Osteoblast (primary cell): ENCODE data around the gene SLC22A17. TPM values are rescaled to one million over a fixed set of nuclear protein-coding genes. Genes with fewer than 3 reads are reported as not detected.

Source experiments
- DNase-seq: peaks from one replicate; pipeline ENCODE4 v3.0.0; 2011; ENCODE audit warnings: low spot score, mixed read lengths; ENCODE audit not compliant: insufficient read length; ENCODE audit errors: missing footprints
- H2AFZ ChIP-seq: 2 replicates; pipeline ENCODE4 v1.6.0; 2011; ENCODE audit warnings: mild to moderate bottlenecking, low read length
- H3K27ac ChIP-seq: 2 replicates; pipeline ENCODE4 v1.5.1; 2011; ENCODE audit warnings: mild to moderate bottlenecking, low read depth, low read length, moderate library complexity
- H3K27me3 ChIP-seq: 2 replicates; pipeline ENCODE4 v1.6.0; 2012; ENCODE audit warnings: mild to moderate bottlenecking, control low read depth, inconsistent platforms, low read length, moderate library complexity; ENCODE audit not compliant: insufficient read depth
- H3K36me3 ChIP-seq: 2 replicates; pipeline ENCODE4 v1.5.1; 2011; ENCODE audit warnings: mild to moderate bottlenecking, low read length, control low read depth, moderate library complexity; ENCODE audit not compliant: insufficient read depth
- H3K4me1 ChIP-seq: 2 replicates; pipeline ENCODE4 v1.5.1; 2011; ENCODE audit warnings: mild to moderate bottlenecking, low read length, control low read depth, moderate library complexity; ENCODE audit not compliant: insufficient read depth
- H3K4me2 ChIP-seq: 2 replicates; pipeline ENCODE4 v1.6.0; 2011; ENCODE audit warnings: mild to moderate bottlenecking, low read length; ENCODE audit not compliant: insufficient read depth
- H3K4me3 ChIP-seq: fragments of 200-600 bp; sonication (generic); 3 replicates; pipeline ENCODE4 v1.5.1; 2012; ENCODE audit warnings: mild to moderate bottlenecking, low read length, inconsistent platforms; ENCODE audit not compliant: insufficient read depth
- H3K79me2 ChIP-seq: 2 replicates; pipeline ENCODE4 v1.6.0; 2012; ENCODE audit warnings: mild to moderate bottlenecking, low read length, control low read depth, inconsistent platforms; ENCODE audit not compliant: insufficient read depth
- H3K9me3 ChIP-seq: 2 replicates; pipeline ENCODE4 v1.5.1; 2011; ENCODE audit warnings: low read depth, low read length, control low read depth
- H4K20me1 ChIP-seq: 2 replicates; pipeline ENCODE4 v1.6.0; 2012; ENCODE audit warnings: mild to moderate bottlenecking, low read length, control low read depth; ENCODE audit not compliant: insufficient read depth
- total RNA-seq: library from RNA; depleted of rRNA; stranded (reverse); fragments of >200 nt; gene quantifications from 2 replicates; pipeline ENCODE4 v1.2.3, GENCODE V29; 2012
- TF ChIP-seq, protein P1 (sequence below): IDR thresholded peaks from 2 replicates; pipeline ENCODE4 v1.5.1; 2011; ENCODE audit warnings: mild to moderate bottlenecking, low read depth, low read length, moderate library complexity; ENCODE audit errors: extremely low read depth

SLC22A17 gene
- total RNA-seq, 1 donor, result 18.1 TPM

DNA sequence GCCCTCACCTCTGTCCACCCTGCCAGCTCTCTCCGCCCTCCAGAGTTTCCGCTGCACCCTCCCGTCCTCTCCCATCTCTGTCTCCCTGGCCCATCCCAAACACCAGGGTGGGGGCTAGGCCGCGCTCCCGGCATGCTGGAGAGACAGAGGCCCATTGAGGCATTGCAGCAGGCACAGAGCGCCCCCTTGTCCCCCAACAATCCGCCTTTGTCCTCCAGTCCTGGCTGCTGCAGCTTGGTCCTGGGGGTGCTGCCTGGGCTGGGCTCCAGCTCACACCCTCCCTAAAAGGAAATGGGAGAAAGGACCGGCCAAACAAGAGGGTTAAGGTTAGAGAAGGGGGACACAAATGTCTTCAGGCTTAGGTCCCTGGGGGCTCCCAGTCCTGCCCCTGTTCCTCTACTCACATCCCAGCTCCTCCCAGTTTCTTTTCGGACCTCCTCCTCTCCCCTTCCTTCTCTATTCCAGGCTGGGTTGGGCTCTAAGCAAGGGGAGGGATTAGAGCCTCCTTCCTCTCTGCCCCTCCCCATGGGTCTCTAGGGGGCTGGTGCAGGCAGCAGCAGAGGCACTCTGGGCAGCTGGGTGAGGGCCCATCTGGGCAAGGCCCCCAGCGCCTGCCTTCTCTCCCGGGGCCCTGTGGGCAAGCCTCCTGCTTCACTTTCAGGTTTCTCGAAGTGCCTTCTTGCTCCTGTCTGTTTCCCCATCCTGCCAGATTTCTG lies 24.0 kb upstream of the SLC22A17 start, which contains the start of gene CMTM5:
TSS of gene CMTM5 (plus strand) at position 565 of the 716 bp plus-strand sequence. CDS start 206 bp downstream, outside the sequence.
- Histone ChIP-seq H3K27me3 (peaks cover 17% of the 10 kb centered on the region), H3K79me2 (no peaks in the 10 kb centered on the region), H3K9me3 (no peaks in the 10 kb centered on the region), H3K36me3 (no peaks in the 10 kb centered on the region), H4K20me1 (no peaks in the 10 kb centered on the region), H3K4me3 (no peak within 1 kb of the TSS), H2AFZ (no peak within 1 kb of the TSS), H3K27ac (no peak within 1 kb of the TSS), H3K4me2 (no peak within 1 kb of the TSS), H3K4me1 (no peaks in the 10 kb centered on the region)
- DNase-seq, result peak; percentile 86
- TF ChIP-seq, protein P1, sequence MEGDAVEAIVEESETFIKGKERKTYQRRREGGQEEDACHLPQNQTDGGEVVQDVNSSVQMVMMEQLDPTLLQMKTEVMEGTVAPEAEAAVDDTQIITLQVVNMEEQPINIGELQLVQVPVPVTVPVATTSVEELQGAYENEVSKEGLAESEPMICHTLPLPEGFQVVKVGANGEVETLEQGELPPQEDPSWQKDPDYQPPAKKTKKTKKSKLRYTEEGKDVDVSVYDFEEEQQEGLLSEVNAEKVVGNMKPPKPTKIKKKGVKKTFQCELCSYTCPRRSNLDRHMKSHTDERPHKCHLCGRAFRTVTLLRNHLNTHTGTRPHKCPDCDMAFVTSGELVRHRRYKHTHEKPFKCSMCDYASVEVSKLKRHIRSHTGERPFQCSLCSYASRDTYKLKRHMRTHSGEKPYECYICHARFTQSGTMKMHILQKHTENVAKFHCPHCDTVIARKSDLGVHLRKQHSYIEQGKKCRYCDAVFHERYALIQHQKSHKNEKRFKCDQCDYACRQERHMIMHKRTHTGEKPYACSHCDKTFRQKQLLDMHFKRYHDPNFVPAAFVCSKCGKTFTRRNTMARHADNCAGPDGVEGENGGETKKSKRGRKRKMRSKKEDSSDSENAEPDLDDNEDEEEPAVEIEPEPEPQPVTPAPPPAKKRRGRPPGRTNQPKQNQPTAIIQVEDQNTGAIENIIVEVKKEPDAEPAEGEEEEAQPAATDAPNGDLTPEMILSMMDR, result no peak

DNA sequence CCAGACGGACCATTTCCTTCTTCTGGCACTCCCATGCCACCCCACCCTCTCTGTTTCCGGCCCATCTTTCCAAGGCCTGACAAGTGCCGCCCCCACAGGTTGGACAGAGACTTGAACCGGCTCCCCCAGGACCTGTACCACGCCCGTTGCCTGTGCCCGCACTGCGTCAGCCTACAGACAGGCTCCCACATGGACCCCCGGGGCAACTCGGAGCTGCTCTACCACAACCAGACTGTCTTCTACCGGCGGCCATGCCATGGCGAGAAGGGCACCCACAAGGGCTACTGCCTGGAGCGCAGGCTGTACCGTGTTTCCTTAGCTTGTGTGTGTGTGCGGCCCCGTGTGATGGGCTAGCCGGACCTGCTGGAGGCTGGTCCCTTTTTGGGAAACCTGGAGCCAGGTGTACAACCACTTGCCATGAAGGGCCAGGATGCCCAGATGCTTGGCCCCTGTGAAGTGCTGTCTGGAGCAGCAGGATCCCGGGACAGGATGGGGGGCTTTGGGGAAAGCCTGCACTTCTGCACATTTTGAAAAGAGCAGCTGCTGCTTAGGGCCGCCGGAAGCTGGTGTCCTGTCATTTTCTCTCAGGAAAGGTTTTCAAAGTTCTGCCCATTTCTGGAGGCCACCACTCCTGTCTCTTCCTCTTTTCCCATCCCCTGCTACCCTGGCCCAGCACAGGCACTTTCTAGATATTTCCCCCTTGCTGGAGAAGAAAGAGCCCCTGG lies 23.0 kb upstream of the SLC22A17 start:
- Histone ChIP-seq H3K27me3 (peaks cover 21% of the 10 kb centered on the region), H3K4me2 (no peak overlapping the region), H3K79me2 (no peaks in the 10 kb centered on the region), H4K20me1 (no peaks in the 10 kb centered on the region), H3K4me3 (no peak overlapping the region), H3K9me3 (no peaks in the 10 kb centered on the region), H3K27ac (no peak overlapping the region), H3K36me3 (no peaks in the 10 kb centered on the region), H3K4me1 (no peaks in the 10 kb centered on the region), H2AFZ (no peak overlapping the region)
- no peak for DNase-seq
- TF ChIP-seq, protein P1, result no peak

DNA sequence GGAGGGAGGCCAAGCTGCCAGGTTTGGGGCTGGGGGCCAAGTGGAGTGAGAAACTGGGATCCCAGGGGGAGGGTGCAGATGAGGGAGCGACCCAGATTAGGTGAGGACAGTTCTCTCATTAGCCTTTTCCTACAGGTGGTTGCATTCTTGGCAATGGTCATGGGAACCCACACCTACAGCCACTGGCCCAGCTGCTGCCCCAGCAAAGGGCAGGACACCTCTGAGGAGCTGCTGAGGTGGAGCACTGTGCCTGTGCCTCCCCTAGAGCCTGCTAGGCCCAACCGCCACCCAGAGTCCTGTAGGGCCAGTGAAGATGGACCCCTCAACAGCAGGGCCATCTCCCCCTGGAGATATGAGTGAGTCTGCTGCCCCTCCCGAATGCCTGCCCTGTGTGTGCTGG lies 20.4 kb upstream of the SLC22A17 start:
- Histone ChIP-seq H3K9me3 (no peaks in the 10 kb centered on the region), H3K27me3 (peaks cover 28% of the 10 kb centered on the region), H3K79me2 (no peaks in the 10 kb centered on the region), H4K20me1 (no peaks in the 10 kb centered on the region), H2AFZ (no peak overlapping the region), H3K36me3 (no peaks in the 10 kb centered on the region), H3K4me3 (no peak overlapping the region), H3K4me1 (no peaks in the 10 kb centered on the region), H3K4me2 (no peak overlapping the region), H3K27ac (no peak overlapping the region)
- TF ChIP-seq, protein P1, result no peak
- DNase-seq, result no peak

DNA sequence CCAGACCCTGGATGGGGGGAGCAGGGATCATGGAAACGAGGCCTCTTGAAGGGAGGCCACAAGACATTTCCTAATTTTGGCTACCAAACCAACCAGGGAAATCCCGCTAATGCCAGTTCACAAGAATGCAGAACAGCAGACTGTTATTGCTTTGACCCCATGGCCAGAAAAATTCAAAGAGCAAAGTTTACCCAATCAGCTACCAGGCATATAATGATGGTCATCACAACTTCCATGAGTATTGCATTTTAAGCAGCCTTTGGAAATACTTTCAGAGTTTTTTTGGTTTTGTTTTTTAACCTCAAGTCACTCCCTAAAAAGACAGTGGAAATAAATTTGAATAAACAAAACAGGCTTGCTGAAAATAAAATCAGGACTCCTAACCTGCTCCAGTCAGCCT lies 19.8 kb upstream of the SLC22A17 start, which contains the start of gene IL25:
TSS of gene IL25 (plus strand) at position 301 of the 400 bp plus-strand sequence.
- no peak within 1 kb of the TSS for H3K27ac ChIP-seq
- no peaks in the 10 kb centered on the region for H3K36me3 ChIP-seq
- no peak within 1 kb of the TSS for H3K4me3 ChIP-seq
- H3K4me1 ChIP-seq, result no peaks in the 10 kb centered on the region
- H3K27me3 ChIP-seq, result peaks cover 31% of the 10 kb centered on the region
- H3K9me3 ChIP-seq, result no peaks in the 10 kb centered on the region
- no peaks in the 10 kb centered on the region for H3K79me2 ChIP-seq
- no peaks in the 10 kb centered on the region for H4K20me1 ChIP-seq
- TF ChIP-seq, protein P1, result no peak
- H2AFZ ChIP-seq, result no peak within 1 kb of the TSS
- DNase-seq, result no peak
- H3K4me2 ChIP-seq, result no peak within 1 kb of the TSS
